Measurements from ENCODE around the gene LGALS1.

- TF ChIP-seq RAD21 (IDR thresholded peaks at IDR 0.05) (no peak), CTCF (IDR thresholded peaks at IDR 0.05; ENCODE audit: low read depth, low read length, missing input control) (peak; percentile 3), TAF1 (conservative IDR thresholded peaks at IDR 0.05) (no peak), EGR1 (IDR thresholded peaks at IDR 0.05; ENCODE audit: low read depth in 2 of 2) (no peak)
These were observed 41.6 kb upstream of the LGALS1 start for GRCh38 chr22:37633625-37634416.
